ENCODE measurements around the gene C10orf143.
A peak's percentile ranks its signal among the peaks of the same experiment; 100 is the strongest.

Gene C10orf143

DNA sequence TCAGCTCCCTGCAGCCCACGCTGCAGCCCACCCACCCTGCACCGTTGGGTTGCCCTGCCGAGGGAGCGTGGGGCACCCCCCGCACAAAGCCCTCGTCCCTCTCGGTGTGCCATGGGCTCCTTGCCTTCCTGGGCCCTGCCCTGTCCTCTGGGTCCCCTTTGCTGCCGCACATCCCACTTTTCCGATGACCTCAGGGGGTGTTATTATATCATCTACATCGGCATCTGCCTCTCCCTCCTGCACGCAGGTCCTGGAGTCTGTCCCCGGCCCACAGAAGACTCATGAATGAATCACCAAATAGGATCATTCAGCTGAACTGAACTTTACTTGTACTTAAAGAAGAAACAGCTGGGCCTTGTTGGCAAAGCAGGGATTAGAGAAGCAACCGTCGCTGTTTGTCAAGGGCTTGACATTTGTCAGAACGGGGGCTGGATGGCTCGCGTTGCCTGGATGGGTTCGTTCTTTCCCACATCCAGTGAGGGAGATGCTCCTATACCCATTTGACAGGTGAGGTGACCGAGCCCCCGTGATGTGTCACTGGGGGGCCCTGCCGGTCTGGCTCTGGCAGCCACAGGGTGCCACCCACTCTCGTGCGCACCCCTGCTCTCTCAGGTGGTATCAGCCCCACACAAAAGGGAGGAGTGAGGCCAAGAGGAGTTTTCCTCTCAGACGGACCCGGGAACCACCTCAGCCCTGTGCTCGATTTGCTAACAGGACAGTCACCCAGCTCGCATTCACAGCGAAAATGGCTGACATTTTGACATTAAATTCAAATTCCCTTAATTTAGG is 87.9 kb downstream of the C10orf143 start:
- ATAC-seq (ENCODE audit: low read depth) (peak; percentile 68), DNase-seq (ENCODE audit: low spot score) (no peak)
- no peak overlapping the region for H3K4me3 ChIP-seq (ENCODE audit: severe bottlenecking)
- no peaks in the 10 kb centered on the region for H3K9me3 ChIP-seq (ENCODE audit: severe bottlenecking)
- TF ChIP-seq CTCF (IDR thresholded peaks at IDR 0.05; ENCODE audit: poor library complexity, severe bottlenecking): no peak
- H3K36me3 ChIP-seq (ENCODE audit: low read depth): no peaks in the 10 kb centered on the region
- peak overlapping the region; percentile 59 for H3K27ac ChIP-seq (ENCODE audit: poor library complexity, severe bottlenecking)
- peaks cover 7% of the 10 kb centered on the region for H3K4me1 ChIP-seq (ENCODE audit: insufficient read depth, poor library complexity, severe bottlenecking)
- no peaks in the 10 kb centered on the region for H3K27me3 ChIP-seq (ENCODE audit: insufficient read depth, poor library complexity, severe bottlenecking)

GRCh38 chr10:130022086-130022485 is 88.5 kb downstream of the C10orf143 start:
- DNase-seq (ENCODE audit: low spot score): no peak
- Histone ChIP-seq H3K4me3 (ENCODE audit: severe bottlenecking) (no peak overlapping the region), H3K4me1 (ENCODE audit: insufficient read depth, poor library complexity, severe bottlenecking) (peaks cover 7% of the 10 kb centered on the region), H3K27ac (ENCODE audit: poor library complexity, severe bottlenecking) (peak overlapping the region; percentile 59), H3K36me3 (ENCODE audit: low read depth) (no peaks in the 10 kb centered on the region), H3K9me3 (ENCODE audit: severe bottlenecking) (no peaks in the 10 kb centered on the region), H3K27me3 (ENCODE audit: insufficient read depth, poor library complexity, severe bottlenecking) (no peaks in the 10 kb centered on the region)
- no peak for TF ChIP-seq CTCF (IDR thresholded peaks at IDR 0.05; ENCODE audit: poor library complexity, severe bottlenecking)
- ATAC-seq (ENCODE audit: low read depth): no peak

DNA sequence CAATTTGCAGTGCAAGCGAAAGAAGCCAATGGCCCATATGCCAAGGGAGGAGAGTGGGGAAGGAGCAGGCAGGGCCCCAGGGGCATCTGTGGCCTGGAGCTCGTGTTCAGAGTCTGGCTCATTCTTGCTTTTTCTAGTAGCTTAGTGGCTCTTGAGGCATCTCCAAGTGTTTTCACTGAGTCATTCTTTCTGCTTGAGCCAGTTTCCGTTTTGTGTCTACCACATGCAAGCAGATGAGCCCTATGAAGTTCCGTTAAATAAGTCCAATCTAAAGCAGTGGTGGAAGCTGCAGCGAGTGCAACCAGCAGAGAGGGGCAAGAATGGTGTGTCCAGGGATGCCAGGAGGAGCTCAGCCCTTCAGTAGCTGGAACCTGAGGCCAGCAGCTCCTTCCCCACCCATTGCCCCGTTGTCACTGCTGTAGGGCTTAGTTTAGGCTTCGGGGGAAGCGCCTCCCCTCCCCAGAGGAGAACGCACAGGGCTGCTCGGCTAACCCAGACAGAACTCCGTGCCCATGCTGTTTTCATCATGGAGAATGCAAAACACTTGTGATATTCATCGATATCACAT is 89.2 kb downstream of the C10orf143 start:
- no peak overlapping the region for H3K4me3 ChIP-seq (ENCODE audit: severe bottlenecking)
- no peak for TF ChIP-seq CTCF (IDR thresholded peaks at IDR 0.05; ENCODE audit: poor library complexity, severe bottlenecking)
- H3K36me3 ChIP-seq (ENCODE audit: low read depth): no peaks in the 10 kb centered on the region
- no peaks in the 10 kb centered on the region for H3K9me3 ChIP-seq (ENCODE audit: severe bottlenecking)
- H3K4me1 ChIP-seq (ENCODE audit: insufficient read depth, poor library complexity, severe bottlenecking): peaks cover 7% of the 10 kb centered on the region
- H3K27ac ChIP-seq (ENCODE audit: poor library complexity, severe bottlenecking): peak overlapping the region; percentile 59
- no peak for DNase-seq (ENCODE audit: low spot score)
- no peaks in the 10 kb centered on the region for H3K27me3 ChIP-seq (ENCODE audit: insufficient read depth, poor library complexity, severe bottlenecking)
- 0 out of 3 replicates have a peak, but pooled peaks have one; percentile 3 for ATAC-seq (ENCODE audit: low read depth)

GRCh38 chr10:130020651-130021382 is 89.8 kb downstream of the C10orf143 start:
- no peak for TF ChIP-seq CTCF (IDR thresholded peaks at IDR 0.05; ENCODE audit: poor library complexity, severe bottlenecking)
- Histone ChIP-seq H3K4me1 (ENCODE audit: insufficient read depth, poor library complexity, severe bottlenecking) (peaks cover 7% of the 10 kb centered on the region), H3K27me3 (ENCODE audit: insufficient read depth, poor library complexity, severe bottlenecking) (no peaks in the 10 kb centered on the region), H3K9me3 (ENCODE audit: severe bottlenecking) (no peaks in the 10 kb centered on the region), H3K36me3 (ENCODE audit: low read depth) (no peaks in the 10 kb centered on the region), H3K27ac (ENCODE audit: poor library complexity, severe bottlenecking) (peak overlapping the region; percentile 59), H3K4me3 (ENCODE audit: severe bottlenecking) (no peak overlapping the region)
- no peak for ATAC-seq (ENCODE audit: low read depth)
- no peak for DNase-seq (ENCODE audit: low spot score)
